WTC11 (cell line): ENCODE results near the gene ARVCF. TPM values are rescaled to one million over a fixed set of nuclear protein-coding genes. Genes with fewer than 3 reads are reported as not detected.

Experiments used
- ATAC-seq: fragments of 200-7000 bp; cut with Tn5 transposase; 2 replicates; pipeline ENCODE4 v1.10.0; 2021; ENCODE audit warnings: mild to moderate bottlenecking, moderate library complexity
- CTCF ChIA-PET: fragments of 300-600 bp; sonication (Branson Sonifier 250); formaldehyde crosslinking; loops from one replicate; lab custom pipeline; 2021; ENCODE audit warnings: antibody characterized with exemption; lab: Charles Lee
- POLR2A ChIA-PET: fragments of 350-600 bp; sonication (Branson Sonifier 250); formaldehyde crosslinking; loops from one replicate; lab custom pipeline; 2021; ENCODE audit warnings: antibody characterized with exemption; lab: Charles Lee
- DNase-seq: peaks from one replicate; pipeline ENCODE4 v3.0.0; 2021; ENCODE audit warnings: low spot score
- H3K27ac Mint-ChIP-seq: 2 replicates; pipeline ENCODE4 v1.8.0; 2021; ENCODE audit warnings: mixed read lengths
- H3K27me3 Mint-ChIP-seq: 2 replicates; pipeline ENCODE4 v1.8.0; 2021; ENCODE audit warnings: low read depth, mild to moderate bottlenecking, moderate library complexity, mixed read lengths
- H3K36me3 Mint-ChIP-seq: 2 replicates; pipeline ENCODE4 v1.8.0; 2021; ENCODE audit warnings: mixed read lengths
- H3K4me1 Mint-ChIP-seq: 2 replicates; pipeline ENCODE4 v1.8.0; 2022; ENCODE audit warnings: mixed read lengths
- H3K4me3 Mint-ChIP-seq: 2 replicates; pipeline ENCODE4 v1.8.0; 2021; ENCODE audit warnings: mild to moderate bottlenecking, moderate library complexity, mixed read lengths
- H3K9me3 Mint-ChIP-seq: 2 replicates; pipeline ENCODE4 v1.8.0; 2021; ENCODE audit warnings: mixed read lengths
- CDX4 ChIP-seq: fragments of 250-450 bp; sonication (Bioruptor Pico); IDR thresholded peaks from 2 replicates; pipeline ENCODE4 v1.9.0; 2021; ENCODE audit warnings: moderate library complexity, mild to moderate bottlenecking, inconsistent platforms, borderline replicate concordance
- E2F4 ChIP-seq: sonication (generic); formaldehyde crosslinking; IDR thresholded peaks from 2 replicates; pipeline ENCODE4 v1.8.1; 2022; ENCODE audit warnings: low read depth, mild to moderate bottlenecking, moderate library complexity, missing genetic modification reagents, borderline replicate concordance
- E2F5 ChIP-seq: sonication (generic); formaldehyde crosslinking; IDR thresholded peaks from 2 replicates; pipeline ENCODE4 v1.8.1; 2022; ENCODE audit warnings: mild to moderate bottlenecking, moderate library complexity, missing genetic modification reagents
- ESRRA ChIP-seq: sonication (generic); formaldehyde crosslinking; IDR thresholded peaks from 2 replicates; pipeline ENCODE4 v1.8.1; 2022; ENCODE audit warnings: mild to moderate bottlenecking, missing genetic modification reagents, borderline replicate concordance
- FOXK1 ChIP-seq: sonication (generic); formaldehyde crosslinking; IDR thresholded peaks from 2 replicates; pipeline ENCODE4 v1.8.0; 2022; ENCODE audit warnings: mild to moderate bottlenecking, moderate library complexity, missing genetic modification reagents
- NFATC4 ChIP-seq: fragments of 250-450 bp; sonication (Bioruptor Pico); IDR thresholded peaks from 2 replicates; pipeline ENCODE4 v1.9.0; 2021; ENCODE audit warnings: mild to moderate bottlenecking
- SMAD3 ChIP-seq: sonication (generic); formaldehyde crosslinking; IDR thresholded peaks from 2 replicates; pipeline ENCODE4 v1.8.0; 2022; ENCODE audit warnings: missing genetic modification reagents, mild to moderate bottlenecking, borderline replicate concordance
- SOX15 ChIP-seq: fragments of 250-450 bp; sonication (Bioruptor Pico); IDR thresholded peaks from 2 replicates; pipeline ENCODE4 v1.9.0; 2021; ENCODE audit warnings: mild to moderate bottlenecking
- USF1 ChIP-seq: sonication (generic); formaldehyde crosslinking; IDR thresholded peaks from 2 replicates; pipeline ENCODE4 v1.8.0; 2022; ENCODE audit warnings: mild to moderate bottlenecking, missing genetic modification reagents
- ZMAT4 ChIP-seq: fragments of 250-450 bp; sonication (Bioruptor Pico); IDR thresholded peaks from 2 replicates; pipeline ENCODE4 v1.9.0; 2021; ENCODE audit warnings: mild to moderate bottlenecking
- ZNF121 ChIP-seq: sonication (generic); formaldehyde crosslinking; IDR thresholded peaks from 2 replicates; pipeline ENCODE4 v1.8.0; 2023; ENCODE audit warnings: missing genetic modification reagents
- ZNF219 ChIP-seq: sonication (generic); formaldehyde crosslinking; IDR thresholded peaks from 2 replicates; pipeline ENCODE4 v1.8.0; 2023; ENCODE audit warnings: missing genetic modification reagents, mild to moderate bottlenecking, borderline replicate concordance
- ZSCAN18 ChIP-seq: fragments of 250-450 bp; sonication (Bioruptor Pico); IDR thresholded peaks from 2 replicates; pipeline ENCODE4 v2.1.2; 2022; ENCODE audit warnings: mild to moderate bottlenecking, moderate library complexity
- total RNA-seq: library from RNA; stranded (reverse); gene quantifications from 3 replicates; pipeline ENCODE4 v1.2.3, GENCODE V29; 2021

The ARVCF gene
- total RNA-seq, 1 experiment from 2014 or later: 65.4 TPM

- no peak for DNase-seq
- POLR2A ChIA-PET: no interaction called here
- CTCF ChIA-PET: no interaction called here
- H3K27ac Mint-ChIP-seq: no peak overlapping the region
- no peak overlapping the region for H3K4me3 Mint-ChIP-seq
- no peak for TF ChIP-seq CDX4 (CRISPR knock-in tag)
- TF ChIP-seq SOX15: no peak
- no peak for ATAC-seq
- H3K4me1 Mint-ChIP-seq: no peaks in the 10 kb centered on the region
- peaks cover 28% of the 10 kb centered on the region for H3K9me3 Mint-ChIP-seq
- H3K27me3 Mint-ChIP-seq: peaks cover 7% of the 10 kb centered on the region
- peaks cover 28% of the 10 kb centered on the region for H3K36me3 Mint-ChIP-seq
Observed at GRCh38 chr22:19932367-19933206, 84.0 kb downstream of the ARVCF start.

GRCh38 chr22:19931514-19931913 is 85.1 kb downstream of the ARVCF start:
- CTCF ChIA-PET: interaction anchor here (0.7 kb wide), 1 partner anchor 239 kb away, joined by 4 read pairs; no protein-coding TSS in a partner anchor
- no peak overlapping the region for H3K27ac Mint-ChIP-seq
- ATAC-seq: no peak
- POLR2A ChIA-PET: no interaction called here
- no peak for TF ChIP-seq E2F5 (CRISPR knock-in tag)
- H3K4me1 Mint-ChIP-seq: no peaks in the 10 kb centered on the region
- H3K4me3 Mint-ChIP-seq: no peak overlapping the region
- no peak for DNase-seq
- peaks cover 19% of the 10 kb centered on the region for H3K36me3 Mint-ChIP-seq
- peaks cover 19% of the 10 kb centered on the region for H3K9me3 Mint-ChIP-seq
- H3K27me3 Mint-ChIP-seq: peaks cover 4% of the 10 kb centered on the region

GRCh38 chr22:19930551-19931486 is 85.8 kb downstream of the ARVCF start:
- ATAC-seq: no peak
- peaks cover 3% of the 10 kb centered on the region for H3K27me3 Mint-ChIP-seq
- DNase-seq: no peak
- peaks cover 12% of the 10 kb centered on the region for H3K9me3 Mint-ChIP-seq
- peak overlapping the region; percentile 41; the same call in 1 of the 2 replicates for H3K27ac Mint-ChIP-seq
- H3K4me1 Mint-ChIP-seq: no peaks in the 10 kb centered on the region
- TF ChIP-seq SMAD3 (CRISPR knock-in tag): no peak
- no peak for TF ChIP-seq USF1 (CRISPR knock-in tag)
- no peak for TF ChIP-seq SOX15
- TF ChIP-seq ZNF219 (CRISPR knock-in tag): no peak
- no peak for TF ChIP-seq NFATC4 (CRISPR knock-in tag)
- TF ChIP-seq ZNF121: no peak
- no peak for TF ChIP-seq ESRRA (CRISPR knock-in tag)
- TF ChIP-seq FOXK1 (CRISPR knock-in tag): no peak
- TF ChIP-seq, all 79 proteins: peak for 0
- Mint-ChIP-seq H3K36me3 (peaks cover 12% of the 10 kb centered on the region), H3K4me3 (no peak overlapping the region)
- ChIA-PET CTCF (interaction anchor here (0.5 to 1.4 kb wide), 2 partner anchors 200 to 331 kb away, joined by 4 to 5 read pairs; no protein-coding TSS in a partner anchor), POLR2A (no interaction called here)

GRCh38 chr22:19929586-19930550 is 86.8 kb downstream of the ARVCF start:
- ChIA-PET CTCF (interaction anchor here (1.4 kb wide), 1 partner anchor 199 kb away, joined by 4 read pairs; no protein-coding TSS in a partner anchor), POLR2A (no interaction called here)
- no peak for ATAC-seq
- H3K9me3 Mint-ChIP-seq: peaks cover 2% of the 10 kb centered on the region; the same call in 1 of the 2 replicates
- no peak for DNase-seq
- no peaks in the 10 kb centered on the region; the same call in 1 of the 2 replicates for H3K27me3 Mint-ChIP-seq
- peaks cover 2% of the 10 kb centered on the region for H3K36me3 Mint-ChIP-seq
- H3K27ac Mint-ChIP-seq: peak overlapping the region; percentile 41
- no peaks in the 10 kb centered on the region for H3K4me1 Mint-ChIP-seq
- no peak overlapping the region for H3K4me3 Mint-ChIP-seq
- TF ChIP-seq E2F4 (CRISPR knock-in tag) (no peak), ZSCAN18 (CRISPR knock-in tag) (no peak), CDX4 (CRISPR knock-in tag) (no peak), ZMAT4 (CRISPR knock-in tag) (no peak)
